Fibroblast of lung (primary cell): Measurements from ENCODE around the gene RXRA. TPM values are rescaled to one million over a fixed set of nuclear protein-coding genes. Genes with fewer than 3 reads are reported as not detected.

ENCODE experiments used
- DNase-seq, 2 donors: peaks; one replicate each; pipeline versions ENCODE4 v3.0.0 to v3.0.0-alpha.2; 2010; ENCODE audit warnings: low read depth in 2 of 2
- H2AFZ ChIP-seq: 2 replicates; pipeline ENCODE4 v1.5.1; 2012; ENCODE audit warnings: low read length, control low read depth, inconsistent platforms
- H3K27ac ChIP-seq: 2 replicates; pipeline ENCODE4 v1.5.1; 2011; ENCODE audit warnings: low read length, control low read depth; ENCODE audit not compliant: insufficient read depth
- H3K27me3 ChIP-seq: 2 replicates; pipeline ENCODE4 v1.5.1; 2011; ENCODE audit warnings: mild to moderate bottlenecking, low read length; ENCODE audit not compliant: control insufficient read depth, insufficient read depth
- H3K36me3 ChIP-seq: 2 replicates; pipeline ENCODE4 v1.5.1; 2011; ENCODE audit warnings: low read length; ENCODE audit not compliant: control insufficient read depth, insufficient read depth
- H3K4me1 ChIP-seq: 2 replicates; pipeline ENCODE4 v1.5.1; 2011; ENCODE audit warnings: low read length; ENCODE audit not compliant: control insufficient read depth, insufficient read depth; ENCODE audit errors: extremely low read depth
- H3K4me2 ChIP-seq: 2 replicates; pipeline ENCODE4 v1.5.1; 2011; ENCODE audit warnings: low read length, control low read depth; ENCODE audit not compliant: insufficient read depth; ENCODE audit errors: extremely low read depth
- H3K4me3 ChIP-seq, 4 experiments: fragments of 200-600 bp in 1 of 4; sonication (generic) in 1 of 4; replicated peaks in 1 of 4; 2 replicates each; pipeline ENCODE4 v1.5.1; 2011 to 2016; ENCODE audit warnings: low read length in 4 of 4, low read depth in 3 of 4, mild to moderate bottlenecking in 3 of 4, control low read depth in 2 of 4, inconsistent platforms in 1 of 4, mixed read lengths in 1 of 4; ENCODE audit not compliant: insufficient read depth in 1 of 4; ENCODE audit errors: control extremely low read depth in 1 of 4
- H3K79me2 ChIP-seq: 2 replicates; pipeline ENCODE4 v1.5.1; 2012; ENCODE audit warnings: mild to moderate bottlenecking, low read length, inconsistent platforms; ENCODE audit not compliant: control insufficient read depth, insufficient read depth
- H3K9ac ChIP-seq: 2 replicates; pipeline ENCODE4 v1.5.1; 2011; ENCODE audit warnings: mild to moderate bottlenecking, low read length, control low read depth; ENCODE audit not compliant: insufficient read depth
- H3K9me3 ChIP-seq: 2 replicates; pipeline ENCODE4 v1.5.1; 2012; ENCODE audit warnings: low read depth, low read length; ENCODE audit not compliant: control insufficient read depth, insufficient read depth
- H4K20me1 ChIP-seq: 2 replicates; pipeline ENCODE4 v1.5.1; 2011; ENCODE audit warnings: low read length; ENCODE audit not compliant: control insufficient read depth, insufficient read depth; ENCODE audit errors: extremely low read depth
- EZH2 ChIP-seq: IDR thresholded peaks from 2 replicates; pipeline ENCODE4 v1.5.1; 2012; ENCODE audit warnings: low read length, control low read depth, mild to moderate bottlenecking; ENCODE audit errors: missing control alignments
- polyA plus RNA-seq, 2 donors: library from polyadenylated mRNA; depleted of rRNA in 1 of 2; stranded (reverse) in 1 of 2; unstranded in 1 of 2; fragments of >200 nt; gene quantifications; 2 replicates each; pipeline ENCODE4 v1.2.1, GENCODE V29; 2011 to 2012; ENCODE audit warnings: missing spikeins in 1 of 2
- total RNA-seq: library from RNA; depleted of rRNA; stranded (reverse); fragments of >200 nt; gene quantifications from 2 replicates; pipeline ENCODE4 v1.2.1, GENCODE V29; 2014
- TF ChIP-seq, protein P1 (sequence below), 2 donors: IDR thresholded peaks in 1 of 2; conservative IDR thresholded peaks in 1 of 2; 1 replicate in 1 of 2; 2 replicates in 1 of 2; pipeline ENCODE4 v1.5.1; 2011 to 2012; ENCODE audit warnings: low read length in 2 of 2, control low read depth in 1 of 2, inconsistent platforms in 1 of 2, low read depth in 1 of 2, mild to moderate bottlenecking in 1 of 2

The RXRA gene
- total and polyA plus RNA-seq, 2 donors (not counting 1 experiment from before 2014, with no cell fraction given): 13.3 to 14.9 TPM

DNA sequence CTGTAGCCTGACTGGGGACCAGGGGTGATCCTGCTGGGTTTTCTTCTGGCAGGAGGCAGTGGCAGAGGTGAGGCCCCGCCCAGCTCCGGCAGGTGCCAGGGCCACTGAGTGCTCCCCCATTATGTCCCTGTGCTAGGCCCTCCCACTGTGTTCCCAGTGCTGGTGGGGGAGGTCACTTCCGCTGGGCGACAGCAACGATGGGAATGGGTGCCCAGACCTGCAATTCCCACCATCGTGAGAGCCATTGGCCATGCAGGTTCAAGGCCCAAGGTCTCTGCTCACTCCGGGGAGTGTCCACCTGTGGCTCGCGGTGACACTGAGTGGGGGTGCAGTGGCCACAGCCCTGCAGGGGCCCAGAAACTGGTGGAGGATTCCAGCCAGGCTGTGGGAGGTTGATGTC, 98.6 kb downstream of the RXRA start:
- Histone ChIP-seq H3K9me3 (no peaks in the 10 kb centered on the region), H3K79me2 (no peaks in the 10 kb centered on the region), H3K27me3 (no peaks in the 10 kb centered on the region), H3K4me1 (no peaks in the 10 kb centered on the region), H3K27ac (no peak overlapping the region), H3K36me3 (peaks cover 8% of the 10 kb centered on the region), H3K4me2 (no peak overlapping the region), H3K9ac (no peak overlapping the region), H4K20me1 (no peaks in the 10 kb centered on the region), H2AFZ (no peak overlapping the region), H3K4me3 (no peak overlapping the region)
- no peak for DNase-seq
- no peak for TF ChIP-seq EZH2
- TF ChIP-seq, protein P1, sequence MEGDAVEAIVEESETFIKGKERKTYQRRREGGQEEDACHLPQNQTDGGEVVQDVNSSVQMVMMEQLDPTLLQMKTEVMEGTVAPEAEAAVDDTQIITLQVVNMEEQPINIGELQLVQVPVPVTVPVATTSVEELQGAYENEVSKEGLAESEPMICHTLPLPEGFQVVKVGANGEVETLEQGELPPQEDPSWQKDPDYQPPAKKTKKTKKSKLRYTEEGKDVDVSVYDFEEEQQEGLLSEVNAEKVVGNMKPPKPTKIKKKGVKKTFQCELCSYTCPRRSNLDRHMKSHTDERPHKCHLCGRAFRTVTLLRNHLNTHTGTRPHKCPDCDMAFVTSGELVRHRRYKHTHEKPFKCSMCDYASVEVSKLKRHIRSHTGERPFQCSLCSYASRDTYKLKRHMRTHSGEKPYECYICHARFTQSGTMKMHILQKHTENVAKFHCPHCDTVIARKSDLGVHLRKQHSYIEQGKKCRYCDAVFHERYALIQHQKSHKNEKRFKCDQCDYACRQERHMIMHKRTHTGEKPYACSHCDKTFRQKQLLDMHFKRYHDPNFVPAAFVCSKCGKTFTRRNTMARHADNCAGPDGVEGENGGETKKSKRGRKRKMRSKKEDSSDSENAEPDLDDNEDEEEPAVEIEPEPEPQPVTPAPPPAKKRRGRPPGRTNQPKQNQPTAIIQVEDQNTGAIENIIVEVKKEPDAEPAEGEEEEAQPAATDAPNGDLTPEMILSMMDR (conservative IDR thresholded peaks at IDR 0.05 in 1 of 2, IDR thresholded peaks at IDR 0.05 in 1 of 2; ENCODE audit: low read depth in 1 of 2, low read length in 2 of 2): no peak

DNA sequence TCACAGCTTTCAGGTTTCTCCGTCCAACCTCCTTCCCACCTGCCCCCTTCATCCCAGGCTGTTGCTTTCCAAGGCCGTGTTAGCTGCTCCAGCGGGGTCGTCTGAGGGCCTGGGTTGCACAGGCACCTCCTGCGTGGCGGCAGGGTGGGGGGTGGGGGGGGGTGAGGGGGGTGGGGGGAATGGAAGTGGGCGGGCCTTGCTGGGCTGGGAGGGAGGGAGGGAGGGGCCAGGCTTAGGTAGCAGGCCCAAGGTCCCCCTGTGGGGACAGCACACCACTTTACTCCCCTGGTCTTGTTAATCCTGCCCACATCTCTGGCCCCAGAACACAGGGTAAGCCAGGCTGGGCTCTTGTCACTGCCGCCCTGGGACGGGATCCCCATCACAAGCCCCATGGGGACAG, 99.1 kb downstream of the RXRA start:
- no peak overlapping the region for H2AFZ ChIP-seq
- no peak for DNase-seq
- TF ChIP-seq EZH2: no peak
- TF ChIP-seq, protein P1 (conservative IDR thresholded peaks at IDR 0.05 in 1 of 2, IDR thresholded peaks at IDR 0.05 in 1 of 2; ENCODE audit: low read depth in 1 of 2, low read length in 2 of 2): no peak
- H3K27ac ChIP-seq: no peak overlapping the region
- H3K4me2 ChIP-seq: no peak overlapping the region
- H3K79me2 ChIP-seq: no peaks in the 10 kb centered on the region
- no peaks in the 10 kb centered on the region for H4K20me1 ChIP-seq
- no peaks in the 10 kb centered on the region for H3K4me1 ChIP-seq
- H3K4me3 ChIP-seq: no peak overlapping the region
- H3K9ac ChIP-seq: no peak overlapping the region
- H3K27me3 ChIP-seq: no peaks in the 10 kb centered on the region
- H3K36me3 ChIP-seq: peaks cover 8% of the 10 kb centered on the region
- H3K9me3 ChIP-seq: no peaks in the 10 kb centered on the region

DNA sequence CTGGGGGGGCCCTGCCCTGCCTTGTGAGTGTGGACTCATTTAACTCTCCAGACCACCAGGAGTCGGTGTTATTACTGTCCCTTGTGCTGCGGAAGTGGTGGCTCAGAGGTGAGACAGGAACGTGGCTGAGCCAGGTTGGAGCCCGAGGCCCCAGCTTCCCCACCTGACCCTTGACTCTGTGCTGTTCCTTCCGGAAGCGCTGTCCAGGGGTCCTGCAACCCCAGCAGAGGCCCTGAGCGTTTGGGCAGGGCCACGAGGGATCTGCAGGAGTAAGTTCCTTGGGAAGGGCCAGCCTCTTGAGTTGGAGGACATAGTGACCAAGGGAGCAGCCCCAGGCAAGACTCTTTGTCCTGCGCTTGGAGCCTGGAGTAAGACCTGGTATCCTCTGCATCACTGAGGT, 99.6 kb downstream of the RXRA start:
- no peak overlapping the region for H2AFZ ChIP-seq
- H3K4me2 ChIP-seq: no peak overlapping the region
- H3K4me1 ChIP-seq: no peaks in the 10 kb centered on the region
- peaks cover 8% of the 10 kb centered on the region for H3K36me3 ChIP-seq
- H3K9me3 ChIP-seq: no peaks in the 10 kb centered on the region
- no peak for DNase-seq
- no peak overlapping the region for H3K27ac ChIP-seq
- no peaks in the 10 kb centered on the region for H3K27me3 ChIP-seq
- no peak for TF ChIP-seq EZH2
- TF ChIP-seq, protein P1 (conservative IDR thresholded peaks at IDR 0.05 in 1 of 2, IDR thresholded peaks at IDR 0.05 in 1 of 2; ENCODE audit: low read depth in 1 of 2, low read length in 2 of 2): no peak
- no peak overlapping the region for H3K9ac ChIP-seq
- no peaks in the 10 kb centered on the region for H3K79me2 ChIP-seq
- no peak overlapping the region for H3K4me3 ChIP-seq
- no peaks in the 10 kb centered on the region for H4K20me1 ChIP-seq
